ENCODE results near the gene KLHDC4.
"Not testable (repeated sequence)": the region's sequence is repeated elsewhere in the genome, so short reads cannot be mapped to it uniquely, and the experiment has no call there.

The KLHDC4 gene

GRCh38 chr16:87790292-87791100, 24.7 kb upstream of the KLHDC4 start:
- TF ChIP-seq CTCF (conservative IDR thresholded peaks at IDR 0.05; ENCODE audit: low read depth, low read length), result no peak
- Histone ChIP-seq H3K36me3 (ENCODE audit: insufficient read depth) (no peaks in the 10 kb centered on the region), H3K4me3 (IDR thresholded peaks at IDR 0.05; ENCODE audit: insufficient read depth, low read depth, low read length) (no peak overlapping the region), H2AFZ (ENCODE audit: low read depth) (no peak overlapping the region), H3K9ac (no peak overlapping the region), H3K27ac (no peak overlapping the region), H3K4me2 (no peak overlapping the region), H3K27me3 (ENCODE audit: insufficient read depth, low read depth) (peaks cover 12% of the 10 kb centered on the region; the same call in 1 of the 2 replicates), H3K4me1 (ENCODE audit: low read depth, poor library complexity, severe bottlenecking) (no peaks in the 10 kb centered on the region), H4K20me1 (ENCODE audit: insufficient read depth) (no peaks in the 10 kb centered on the region), H3K79me2 (ENCODE audit: insufficient read depth, low read depth) (no peaks in the 10 kb centered on the region)

- H3K4me1 ChIP-seq (ENCODE audit: low read depth, poor library complexity, severe bottlenecking), result no peaks in the 10 kb centered on the region
- H3K36me3 ChIP-seq (ENCODE audit: insufficient read depth), result no peaks in the 10 kb centered on the region
- no peak overlapping the region for H3K4me2 ChIP-seq
- H3K27me3 ChIP-seq (ENCODE audit: insufficient read depth, low read depth), result peaks cover 5% of the 10 kb centered on the region; the same call in 1 of the 2 replicates
- no peak overlapping the region for H3K27ac ChIP-seq
- H3K4me3 ChIP-seq (IDR thresholded peaks at IDR 0.05; ENCODE audit: insufficient read depth, low read depth, low read length), result no peak overlapping the region
- TF ChIP-seq CTCF (conservative IDR thresholded peaks at IDR 0.05; ENCODE audit: low read depth, low read length), result no peak
- no peaks in the 10 kb centered on the region for H3K79me2 ChIP-seq (ENCODE audit: insufficient read depth, low read depth)
- no peak overlapping the region for H3K9ac ChIP-seq
- H2AFZ ChIP-seq (ENCODE audit: low read depth), result no peak overlapping the region
- H4K20me1 ChIP-seq (ENCODE audit: insufficient read depth), result no peaks in the 10 kb centered on the region
Observed at GRCh38 chr16:87789437-87790291, 23.9 kb upstream of the KLHDC4 start.

GRCh38 chr16:87788730-87789436, 23.1 kb upstream of the KLHDC4 start:
- not testable (repeated sequence) for H3K27me3 ChIP-seq (ENCODE audit: insufficient read depth, low read depth); H2AFZ ChIP-seq (ENCODE audit: low read depth); H3K4me1 ChIP-seq (ENCODE audit: low read depth, poor library complexity, severe bottlenecking); H4K20me1 ChIP-seq (ENCODE audit: insufficient read depth); H3K4me2 ChIP-seq; H3K79me2 ChIP-seq (ENCODE audit: insufficient read depth, low read depth); H3K27ac ChIP-seq; H3K4me3 ChIP-seq (IDR thresholded peaks at IDR 0.05; ENCODE audit: insufficient read depth, low read depth, low read length); H3K36me3 ChIP-seq (ENCODE audit: insufficient read depth); H3K9ac ChIP-seq

- not testable (repeated sequence) for H3K36me3 ChIP-seq (ENCODE audit: insufficient read depth); H3K27me3 ChIP-seq (ENCODE audit: insufficient read depth, low read depth); H3K4me3 ChIP-seq (IDR thresholded peaks at IDR 0.05; ENCODE audit: insufficient read depth, low read depth, low read length); H3K27ac ChIP-seq; H4K20me1 ChIP-seq (ENCODE audit: insufficient read depth); H3K9ac ChIP-seq; H2AFZ ChIP-seq (ENCODE audit: low read depth); H3K4me2 ChIP-seq; H3K79me2 ChIP-seq (ENCODE audit: insufficient read depth, low read depth); H3K4me1 ChIP-seq (ENCODE audit: low read depth, poor library complexity, severe bottlenecking)
Observed at GRCh38 chr16:87787451-87788091, 21.8 kb upstream of the KLHDC4 start.

- no peak overlapping the region for H3K4me3 ChIP-seq (IDR thresholded peaks at IDR 0.05; ENCODE audit: insufficient read depth, low read depth, low read length)
- no peak for TF ChIP-seq CTCF (conservative IDR thresholded peaks at IDR 0.05; ENCODE audit: low read depth, low read length)
- H3K27ac ChIP-seq, result no peak overlapping the region
- H3K27me3 ChIP-seq (ENCODE audit: insufficient read depth, low read depth), result no peaks in the 10 kb centered on the region
- H3K4me2 ChIP-seq, result no peak overlapping the region
- no peak overlapping the region for H2AFZ ChIP-seq (ENCODE audit: low read depth)
- no peaks in the 10 kb centered on the region for H3K36me3 ChIP-seq (ENCODE audit: insufficient read depth)
- no peaks in the 10 kb centered on the region for H4K20me1 ChIP-seq (ENCODE audit: insufficient read depth)
- peaks cover 7% of the 10 kb centered on the region for H3K4me1 ChIP-seq (ENCODE audit: low read depth, poor library complexity, severe bottlenecking)
- no peaks in the 10 kb centered on the region for H3K79me2 ChIP-seq (ENCODE audit: insufficient read depth, low read depth)
- no peak overlapping the region for H3K9ac ChIP-seq
Observed at GRCh38 chr16:87784812-87785211, 19.0 kb upstream of the KLHDC4 start.

Data from KMS-11 (cell line).